ENCODE measurements around the gene GHRH.

- TF ChIP-seq PKNOX1 (IDR thresholded peaks at IDR 0.05), result no peak
- no peak for TF ChIP-seq SUZ12 (IDR thresholded peaks at IDR 0.05)
- no peak for TF ChIP-seq TARDBP (IDR thresholded peaks at IDR 0.05)
- no peak for TF ChIP-seq FOXM1 (IDR thresholded peaks at IDR 0.05; ENCODE audit: borderline replicate concordance)
- no peak for TF ChIP-seq SP1 (IDR thresholded peaks at IDR 0.05)
- no peak for TF ChIP-seq BHLHE40 (IDR thresholded peaks at IDR 0.05; ENCODE audit: borderline replicate concordance)
- TF ChIP-seq FOXA1 (IDR thresholded peaks at IDR 0.05), result no peak
- TF ChIP-seq ARNT (IDR thresholded peaks at IDR 0.05), result no peak
- no peak for TF ChIP-seq ELF4 (IDR thresholded peaks at IDR 0.05)
- no peak for TF ChIP-seq CTBP1 (IDR thresholded peaks at IDR 0.05; ENCODE audit: borderline replicate concordance)
Measured at GRCh38 chr20:37234254-37234581, 27.4 kb downstream of the GHRH start.

Data from HEK293T (cell line).